Fibroblast of lung (primary cell): ENCODE measurements around the gene C19orf67. TPM values are rescaled to one million over a fixed set of nuclear protein-coding genes. Genes with fewer than 3 reads are reported as not detected.

Experiments
- DNase-seq, 2 donors: peaks; one replicate each; pipeline versions ENCODE4 v3.0.0 to v3.0.0-alpha.2; 2010; ENCODE audit warnings: low read depth in 2 of 2
- H2AFZ ChIP-seq: 2 replicates; pipeline ENCODE4 v1.5.1; 2012; ENCODE audit warnings: low read length, control low read depth, inconsistent platforms
- H3K27ac ChIP-seq: 2 replicates; pipeline ENCODE4 v1.5.1; 2011; ENCODE audit warnings: low read length, control low read depth; ENCODE audit not compliant: insufficient read depth
- H3K27me3 ChIP-seq: 2 replicates; pipeline ENCODE4 v1.5.1; 2011; ENCODE audit warnings: mild to moderate bottlenecking, low read length; ENCODE audit not compliant: control insufficient read depth, insufficient read depth
- H3K36me3 ChIP-seq: 2 replicates; pipeline ENCODE4 v1.5.1; 2011; ENCODE audit warnings: low read length; ENCODE audit not compliant: control insufficient read depth, insufficient read depth
- H3K4me1 ChIP-seq: 2 replicates; pipeline ENCODE4 v1.5.1; 2011; ENCODE audit warnings: low read length; ENCODE audit not compliant: control insufficient read depth, insufficient read depth; ENCODE audit errors: extremely low read depth
- H3K4me2 ChIP-seq: 2 replicates; pipeline ENCODE4 v1.5.1; 2011; ENCODE audit warnings: low read length, control low read depth; ENCODE audit not compliant: insufficient read depth; ENCODE audit errors: extremely low read depth
- H3K4me3 ChIP-seq, 4 experiments: fragments of 200-600 bp in 1 of 4; sonication (generic) in 1 of 4; replicated peaks in 1 of 4; 2 replicates each; pipeline ENCODE4 v1.5.1; 2011 to 2016; ENCODE audit warnings: low read length in 4 of 4, low read depth in 3 of 4, mild to moderate bottlenecking in 3 of 4, control low read depth in 2 of 4, inconsistent platforms in 1 of 4, mixed read lengths in 1 of 4; ENCODE audit not compliant: insufficient read depth in 1 of 4; ENCODE audit errors: control extremely low read depth in 1 of 4
- H3K79me2 ChIP-seq: 2 replicates; pipeline ENCODE4 v1.5.1; 2012; ENCODE audit warnings: mild to moderate bottlenecking, low read length, inconsistent platforms; ENCODE audit not compliant: control insufficient read depth, insufficient read depth
- H3K9ac ChIP-seq: 2 replicates; pipeline ENCODE4 v1.5.1; 2011; ENCODE audit warnings: mild to moderate bottlenecking, low read length, control low read depth; ENCODE audit not compliant: insufficient read depth
- H3K9me3 ChIP-seq: 2 replicates; pipeline ENCODE4 v1.5.1; 2012; ENCODE audit warnings: low read depth, low read length; ENCODE audit not compliant: control insufficient read depth, insufficient read depth
- H4K20me1 ChIP-seq: 2 replicates; pipeline ENCODE4 v1.5.1; 2011; ENCODE audit warnings: low read length; ENCODE audit not compliant: control insufficient read depth, insufficient read depth; ENCODE audit errors: extremely low read depth
- CTCF ChIP-seq, 2 donors: IDR thresholded peaks in 1 of 2; conservative IDR thresholded peaks in 1 of 2; 1 replicate in 1 of 2; 2 replicates in 1 of 2; pipeline ENCODE4 v1.5.1; 2011 to 2012; ENCODE audit warnings: low read length in 2 of 2, control low read depth in 1 of 2, inconsistent platforms in 1 of 2, low read depth in 1 of 2, mild to moderate bottlenecking in 1 of 2
- EZH2 ChIP-seq: IDR thresholded peaks from 2 replicates; pipeline ENCODE4 v1.5.1; 2012; ENCODE audit warnings: low read length, control low read depth, mild to moderate bottlenecking; ENCODE audit errors: missing control alignments
- polyA plus RNA-seq, 2 donors: library from polyadenylated mRNA; depleted of rRNA in 1 of 2; stranded (reverse) in 1 of 2; unstranded in 1 of 2; fragments of >200 nt; gene quantifications; 2 replicates each; pipeline ENCODE4 v1.2.1, GENCODE V29; 2011 to 2012; ENCODE audit warnings: missing spikeins in 1 of 2
- total RNA-seq: library from RNA; depleted of rRNA; stranded (reverse); fragments of >200 nt; gene quantifications from 2 replicates; pipeline ENCODE4 v1.2.1, GENCODE V29; 2014

C19orf67 gene
- total and polyA plus RNA-seq, 2 donors (not counting 1 experiment from before 2014, with no cell fraction given) = not detected

- no peak for DNase-seq
- no peak overlapping the region for H2AFZ ChIP-seq
- H3K36me3 ChIP-seq = peaks cover 20% of the 10 kb centered on the region
- no peak for TF ChIP-seq CTCF (conservative IDR thresholded peaks at IDR 0.05 in 1 of 2, IDR thresholded peaks at IDR 0.05 in 1 of 2; ENCODE audit: low read depth in 1 of 2, low read length in 2 of 2)
- no peak for TF ChIP-seq EZH2
- H3K4me2 ChIP-seq = no peak overlapping the region
- no peaks in the 10 kb centered on the region for H3K79me2 ChIP-seq
- H3K4me1 ChIP-seq = peaks cover 2% of the 10 kb centered on the region
- H3K27ac ChIP-seq = no peak overlapping the region
- no peaks in the 10 kb centered on the region for H4K20me1 ChIP-seq
- H3K27me3 ChIP-seq = no peaks in the 10 kb centered on the region
- H3K9ac ChIP-seq = no peak overlapping the region
- no peaks in the 10 kb centered on the region for H3K9me3 ChIP-seq
- no peak overlapping the region for H3K4me3 ChIP-seq
Measured at GRCh38 chr19:14093117-14093823, 7.7 kb upstream of the C19orf67 start.

GRCh38 chr19:14091813-14092462 lies 6.4 kb upstream of the C19orf67 start:
- peaks cover 2% of the 10 kb centered on the region for H3K4me1 ChIP-seq
- no peaks in the 10 kb centered on the region for H3K27me3 ChIP-seq
- H3K4me3 ChIP-seq = peak overlapping the region; percentile 81 to 88 (median 83)
- no peaks in the 10 kb centered on the region for H4K20me1 ChIP-seq
- H3K36me3 ChIP-seq = peaks cover 15% of the 10 kb centered on the region
- no peak for TF ChIP-seq CTCF (conservative IDR thresholded peaks at IDR 0.05 in 1 of 2, IDR thresholded peaks at IDR 0.05 in 1 of 2; ENCODE audit: low read depth in 1 of 2, low read length in 2 of 2)
- H3K9ac ChIP-seq = no peak overlapping the region
- H3K4me2 ChIP-seq = peak overlapping the region; percentile 97
- H2AFZ ChIP-seq = no peak overlapping the region
- DNase-seq = no peak
- no peaks in the 10 kb centered on the region for H3K9me3 ChIP-seq
- H3K27ac ChIP-seq = peak overlapping the region; percentile 73
- no peaks in the 10 kb centered on the region for H3K79me2 ChIP-seq

GRCh38 chr19:14091081-14091812 lies 5.7 kb upstream of the C19orf67 start:
- peaks cover 2% of the 10 kb centered on the region for H3K4me1 ChIP-seq
- peak overlapping the region; percentile 66 for H3K9ac ChIP-seq
- H3K27me3 ChIP-seq = no peaks in the 10 kb centered on the region
- H3K79me2 ChIP-seq = no peaks in the 10 kb centered on the region
- H4K20me1 ChIP-seq = no peaks in the 10 kb centered on the region
- peaks cover 11% of the 10 kb centered on the region for H3K36me3 ChIP-seq
- H3K27ac ChIP-seq = peak overlapping the region; percentile 73
- peak overlapping the region; percentile 97 for H3K4me2 ChIP-seq
- DNase-seq = peak; percentile 67 to 79
- no peak for TF ChIP-seq EZH2
- TF ChIP-seq CTCF (conservative IDR thresholded peaks at IDR 0.05 in 1 of 2, IDR thresholded peaks at IDR 0.05 in 1 of 2; ENCODE audit: low read depth in 1 of 2, low read length in 2 of 2) = peak; percentile 29 to 43
- no peak overlapping the region for H2AFZ ChIP-seq
- no peaks in the 10 kb centered on the region for H3K9me3 ChIP-seq
- peak overlapping the region; percentile 81 to 88 (median 83) for H3K4me3 ChIP-seq
